EL (cell line): ENCODE results near the gene SRP68.

ENCODE experiments used
- DNase-seq: peaks from one replicate; pipeline ENCODE4 v3.0.0-alpha.2; 2016

SRP68 gene

GRCh38 chr17:75994802-75995370 lies 77.4 kb downstream of the SRP68 start:
- no peak for DNase-seq

DNA sequence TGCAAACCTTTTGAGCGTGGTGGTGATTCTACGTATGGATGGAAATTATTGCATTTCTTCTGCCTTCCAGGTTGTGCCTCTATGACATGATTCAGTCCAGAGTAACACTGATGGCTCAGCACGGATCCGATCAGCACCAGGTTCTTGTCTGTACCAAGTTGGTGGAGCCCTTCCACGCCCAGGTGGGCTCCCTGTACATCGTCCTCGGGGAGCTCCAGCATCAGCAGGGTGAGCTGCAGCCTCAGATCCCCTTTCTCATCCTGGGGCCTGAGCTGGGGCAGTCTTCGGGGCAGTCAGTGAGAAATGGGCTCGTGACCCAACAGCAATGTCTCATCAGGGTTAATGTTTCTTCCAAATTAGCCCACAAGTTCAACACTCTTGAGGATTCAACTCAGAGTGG lies 80.9 kb downstream of the SRP68 start:
- DNase-seq, result no peak
